Heart left ventricle (tissue), 16 donors: ENCODE measurements around the gene UBE2K. TPM values are rescaled to one million over a fixed set of nuclear protein-coding genes. Genes with fewer than 3 reads are reported as not detected.

Experiments
- ATAC-seq, 4 donors: fragments of 200-7000 bp; cut with Tn5 transposase; one replicate each; pipeline ENCODE4 v1.9.1; 2020 to 2022; ENCODE audit warnings: moderate library complexity in 4 of 4, mild to moderate bottlenecking in 3 of 4, moderate number of reproducible peaks in 1 of 4
- DNase-seq, 5 donors: peaks; one replicate each; pipeline ENCODE4 v3.0.0-alpha.2; 2020
- H3K27ac ChIP-seq, 12 donors: fragments of 200-600 bp; sonication (generic) in 4 of 12; one replicate each; pipeline versions ENCODE4 v1.5.0 to v1.8.0; 2016 to 2022; ENCODE audit warnings: mild to moderate bottlenecking in 2 of 12
- H3K27me3 ChIP-seq, 9 donors: fragments of 200-600 bp; sonication (generic) in 2 of 9; one replicate each; pipeline versions ENCODE4 v1.5.1 to v1.8.0; 2016 to 2022; ENCODE audit warnings: mild to moderate bottlenecking in 3 of 9
- H3K36me3 ChIP-seq, 9 donors: fragments of 200-600 bp; sonication (generic) in 2 of 9; one replicate each; pipeline versions ENCODE4 v1.5.0 to v1.8.0; 2018 to 2022; ENCODE audit warnings: mild to moderate bottlenecking in 2 of 9
- H3K4me1 ChIP-seq, 12 donors: fragments of 200-600 bp; sonication (generic) in 4 of 12; one replicate each; pipeline versions ENCODE4 v1.5.0 to v1.8.0; 2016 to 2022; ENCODE audit warnings: mild to moderate bottlenecking in 3 of 12
- H3K4me3 ChIP-seq, 12 donors: fragments of 200-600 bp; sonication (generic) in 4 of 12; one replicate each; pipeline versions ENCODE4 v1.5.0 to v1.8.0; 2017 to 2022; ENCODE audit warnings: mild to moderate bottlenecking in 9 of 12, moderate library complexity in 4 of 12
- H3K9me3 ChIP-seq, 12 donors: fragments of 200-600 bp; sonication (generic) in 4 of 12; one replicate each; pipeline versions ENCODE4 v1.5.0 to v1.8.0; 2016 to 2022; ENCODE audit warnings: mild to moderate bottlenecking in 1 of 12
- POLR2A ChIP-seq, 2 donors: fragments of 450-650 bp; IDR thresholded peaks; one replicate each; pipeline ENCODE4 v1.6.1; 2017; ENCODE audit warnings: antibody characterized with exemption in 2 of 2, mild to moderate bottlenecking in 2 of 2, moderate library complexity in 2 of 2
- WGBS, 4 donors: extraction: QIAGEN DNeasy Blood & Tissue Kit in 2 of 4; methylation state at CpG; one replicate each; pipeline versions ENCODE4 v1.1.5 to v1.1.7; 2013 to 2018; 5-methylcytosine and 5-hydroxymethylcytosine counted together
- intact Hi-C, 10 donors: fragments of 100-400 bp; cut with DNase I; formaldehyde crosslinking; loops; one replicate each; pipeline versions ENCODE4 v1.11.1 to v1.14.2; 2022
- polyA plus RNA-seq, 2 donors: library from polyadenylated mRNA; stranded (reverse); fragments of 200-250 nt; gene quantifications; one replicate each; pipeline ENCODE4 v1.2.3, GENCODE V29; 2013
- total RNA-seq, 9 donors: library from RNA; depleted of rRNA in 2 of 9; stranded (reverse); fragments of >200 nt in 2 of 9; fragmentation: NEBNext Ultra II Directional in 3 of 9; extraction: Animal tissue kit (Norgen Biotek cat#: 25700) in 3 of 9; gene quantifications; one replicate each; pipeline versions ENCODE4 v1.1.0 to v1.2.4, GENCODE V29; 2016 to 2023
- TF ChIP-seq, protein P1 (sequence below), 12 donors: fragments of 200-600 bp; sonication (generic) in 4 of 12; IDR thresholded peaks; one replicate each; pipeline versions ENCODE4 v1.5.0 to v1.8.0; 2018 to 2022; ENCODE audit warnings: antibody characterized with exemption in 12 of 12, mild to moderate bottlenecking in 5 of 12
- donor health status: ischemic (EF 13 %, LVEDD 7.1; RV severe dilation, severe dysfunction).
- donor health status: healthy with polysubstance abuse.
- donor health status: DM: no; HTN: yes; CAD: no.
- donor health status: DM: no; HTN: no; CAD: no.
- donor health status: ischemic (EF 25% LVEDD 6.9; RV normal size, moderate dysfunction).
- donor health status: ischemic (EF 25% LVEDD 5.7; RV mildly dilated, moderate dysfunction).
- donor health status: healthy.
- donor health status: DM: yes; HTN: yes; CAD: no.
- donor health status: ischemic (EF 35%, LVEDD 5.7; RV mildly dilated, moderate dysfunction).
- donor health status: nonischemic (EF 11% LVEDD 7.7; RV severe dilation, severe dysfunction).
- donor health status: DM: yes; HTN: yes; CAD: no.
- donor health status: PGD.
- donor health status: ischemic (EF 29% LVEDD 5.4; RV normal size, mild dysfunction).
- donor health status: nonischemic (EF 23%, LVEDD 6.1; RV moderate dilation, normal function).

The UBE2K gene
- total and polyA plus RNA-seq, 11 donors: 17.9 to 66.9 (median 52.5) TPM

GRCh38 chr4:39721788-39722187 lies 23.9 kb downstream of the UBE2K start:
- peaks cover 0 to 39% (median 13%) of the 10 kb centered on the region in 12 donors for H3K4me1 ChIP-seq
- peaks cover 0 to 11% (median 0%) of the 10 kb centered on the region in 9 donors for H3K36me3 ChIP-seq
- no peak overlapping the region for H3K4me3 ChIP-seq
- no peaks in the 10 kb centered on the region for H3K9me3 ChIP-seq
- no peak for DNase-seq
- no peaks in the 10 kb centered on the region for H3K27me3 ChIP-seq
- no peak for TF ChIP-seq POLR2A (IDR thresholded peaks at IDR 0.05)
- TF ChIP-seq, protein P1, sequence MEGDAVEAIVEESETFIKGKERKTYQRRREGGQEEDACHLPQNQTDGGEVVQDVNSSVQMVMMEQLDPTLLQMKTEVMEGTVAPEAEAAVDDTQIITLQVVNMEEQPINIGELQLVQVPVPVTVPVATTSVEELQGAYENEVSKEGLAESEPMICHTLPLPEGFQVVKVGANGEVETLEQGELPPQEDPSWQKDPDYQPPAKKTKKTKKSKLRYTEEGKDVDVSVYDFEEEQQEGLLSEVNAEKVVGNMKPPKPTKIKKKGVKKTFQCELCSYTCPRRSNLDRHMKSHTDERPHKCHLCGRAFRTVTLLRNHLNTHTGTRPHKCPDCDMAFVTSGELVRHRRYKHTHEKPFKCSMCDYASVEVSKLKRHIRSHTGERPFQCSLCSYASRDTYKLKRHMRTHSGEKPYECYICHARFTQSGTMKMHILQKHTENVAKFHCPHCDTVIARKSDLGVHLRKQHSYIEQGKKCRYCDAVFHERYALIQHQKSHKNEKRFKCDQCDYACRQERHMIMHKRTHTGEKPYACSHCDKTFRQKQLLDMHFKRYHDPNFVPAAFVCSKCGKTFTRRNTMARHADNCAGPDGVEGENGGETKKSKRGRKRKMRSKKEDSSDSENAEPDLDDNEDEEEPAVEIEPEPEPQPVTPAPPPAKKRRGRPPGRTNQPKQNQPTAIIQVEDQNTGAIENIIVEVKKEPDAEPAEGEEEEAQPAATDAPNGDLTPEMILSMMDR (IDR thresholded peaks at IDR 0.05): no peak
- intact Hi-C loops: no loop called here
- no peak for ATAC-seq
- WGBS, 4 donors: 39 to 47% (median 41%) methylated on average over 7 of the region's 7 CpGs
- no peak overlapping the region for H3K27ac ChIP-seq

DNA sequence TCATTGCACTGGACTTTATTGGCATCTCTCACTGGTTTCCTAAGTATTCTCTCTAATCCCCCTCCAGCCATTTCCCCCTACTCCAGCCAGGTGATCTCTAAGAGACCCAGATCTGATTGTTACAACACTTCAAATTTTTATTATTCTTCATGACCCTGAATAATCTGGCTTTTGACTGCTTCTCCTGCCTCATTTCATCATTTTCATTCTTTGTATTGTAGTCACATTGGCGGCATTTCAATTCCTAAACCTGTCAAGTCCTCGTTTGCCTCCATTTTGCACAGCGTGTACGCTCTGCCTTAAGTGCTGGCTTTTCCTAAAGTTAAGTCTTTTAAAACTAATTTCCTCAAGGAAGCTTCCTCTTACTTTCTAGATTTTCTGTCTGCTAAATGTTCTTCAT lies 31.6 kb downstream of the UBE2K start:
- 80 to 85% (median 82%) methylated on average over 4 of the region's 4 CpGs for WGBS, 4 donors
- H3K36me3 ChIP-seq: peaks cover 0 to 21% (median 0%) of the 10 kb centered on the region in 9 donors
- H3K4me1 ChIP-seq: peaks cover 0 to 20% (median 8%) of the 10 kb centered on the region in 12 donors
- ATAC-seq (no peak), DNase-seq (no peak)
- H3K9me3 ChIP-seq: no peaks in the 10 kb centered on the region
- TF ChIP-seq, protein P1 (IDR thresholded peaks at IDR 0.05): no peak
- TF ChIP-seq POLR2A (IDR thresholded peaks at IDR 0.05): no peak
- intact Hi-C loops: no loop called here
- no peak overlapping the region for H3K4me3 ChIP-seq
- no peak overlapping the region for H3K27ac ChIP-seq
- H3K27me3 ChIP-seq: no peaks in the 10 kb centered on the region

DNA sequence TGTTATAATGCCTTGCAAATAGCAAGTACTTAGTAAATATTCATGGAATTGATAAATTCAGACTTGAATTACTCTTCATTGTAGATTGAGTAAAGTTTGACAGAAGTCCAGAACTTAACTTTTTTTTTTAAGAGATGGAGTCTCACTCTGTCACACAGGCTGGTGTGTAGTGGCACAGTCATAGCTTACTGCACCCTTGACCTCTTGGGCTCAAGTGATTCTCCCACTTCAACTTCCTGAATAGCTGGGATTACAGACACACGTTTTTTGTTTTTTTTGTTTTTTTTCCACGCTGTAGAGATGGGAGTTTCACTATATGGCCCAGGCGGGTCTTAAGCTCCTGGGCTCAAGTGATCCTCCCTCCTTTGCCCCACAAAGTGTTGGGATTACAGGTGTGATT lies 32.1 kb downstream of the UBE2K start:
- peaks cover 0 to 20% (median 6%) of the 10 kb centered on the region in 12 donors for H3K4me1 ChIP-seq
- H3K27me3 ChIP-seq: no peaks in the 10 kb centered on the region
- intact Hi-C loops: no loop called here
- 58 to 69% (median 65%) methylated on average over 3 of the region's 3 CpGs for whole genome bisulfite sequencing, 4 donors
- no peak overlapping the region for H3K4me3 ChIP-seq
- no peak overlapping the region for H3K27ac ChIP-seq
- ATAC-seq (peak in 1 of 4 donors; percentile 23), DNase-seq (no peak)
- peaks cover 0 to 21% (median 0%) of the 10 kb centered on the region in 9 donors for H3K36me3 ChIP-seq
- TF ChIP-seq, protein P1 (IDR thresholded peaks at IDR 0.05): no peak
- no peak for TF ChIP-seq POLR2A (IDR thresholded peaks at IDR 0.05)
- no peaks in the 10 kb centered on the region for H3K9me3 ChIP-seq

- WGBS, 4 donors: 94 to 95% (median 95%) methylated on average over 2 of the region's 2 CpGs
- Histone ChIP-seq H3K4me3 (no peak overlapping the region), H3K27me3 (no peaks in the 10 kb centered on the region), H3K36me3 (peaks cover 0 to 10% (median 0%) of the 10 kb centered on the region in 9 donors), H3K4me1 (peaks cover 0 to 17% (median 6%) of the 10 kb centered on the region in 12 donors), H3K27ac (no peak overlapping the region), H3K9me3 (no peaks in the 10 kb centered on the region)
- DNase-seq (no peak), ATAC-seq (no peak)
- no peak for TF ChIP-seq POLR2A (IDR thresholded peaks at IDR 0.05)
- TF ChIP-seq, protein P1 (IDR thresholded peaks at IDR 0.05): no peak
- intact Hi-C loops: no loop called here
These were observed 34.0 kb downstream of the UBE2K start for GRCh38 chr4:39731908-39732307.
